ENCODE measurements around the gene CRABP1.

DNA sequence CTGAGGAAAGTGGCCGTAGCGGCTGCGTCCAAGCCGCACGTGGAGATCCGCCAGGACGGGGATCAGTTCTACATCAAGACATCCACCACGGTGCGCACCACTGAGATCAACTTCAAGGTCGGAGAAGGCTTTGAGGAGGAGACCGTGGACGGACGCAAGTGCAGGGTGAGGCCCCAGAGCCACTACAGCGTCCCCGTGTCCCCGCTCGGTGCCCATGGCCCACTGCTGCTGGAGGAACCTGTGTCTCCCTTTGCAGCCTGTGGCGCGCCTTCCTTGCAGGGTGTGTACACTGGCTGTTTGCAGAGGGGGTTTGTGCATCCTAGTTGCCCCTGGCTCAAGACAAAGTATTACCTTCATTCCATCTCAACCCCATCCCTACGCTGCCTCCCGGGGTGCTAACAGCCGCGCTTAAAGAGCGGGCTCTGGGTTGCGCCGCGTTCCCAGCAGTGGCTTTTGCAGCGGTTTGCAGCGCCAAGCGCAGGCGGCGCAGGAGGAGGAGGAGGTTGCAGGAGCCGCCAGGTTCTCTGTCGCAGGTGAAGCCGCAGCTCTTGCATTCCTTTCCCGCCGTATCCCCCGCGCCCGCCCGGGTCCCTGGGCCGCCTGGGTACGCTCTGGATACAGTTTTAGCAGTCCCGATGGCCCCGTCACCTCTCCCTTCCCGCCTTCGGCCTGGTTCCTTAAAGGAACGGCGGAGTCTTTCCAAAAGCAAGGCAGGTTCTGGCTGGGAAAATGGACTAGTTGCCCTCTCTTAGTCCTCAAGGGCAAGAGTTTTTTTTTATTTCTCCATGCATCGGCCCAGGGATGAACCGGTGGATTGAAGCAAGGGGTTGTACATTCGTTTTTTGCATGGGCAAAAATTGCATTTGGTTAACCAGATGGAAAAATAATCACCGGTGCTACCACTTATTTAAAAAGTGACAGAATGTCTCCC lies 1.2 kb downstream of the CRABP1 start:
- TF ChIP-seq ELF4 (IDR thresholded peaks at IDR 0.05) (no peak), ARNT (IDR thresholded peaks at IDR 0.05) (no peak), FOXK2 (IDR thresholded peaks at IDR 0.05) (no peak)
